ENCODE results near the gene NTF4.

Gene NTF4

GRCh38 chr19:49069026-49069425 is 4.4 kb upstream of the NTF4 start:
- TF ChIP-seq POLR2AphosphoS5 (IDR thresholded peaks at IDR 0.05; ENCODE audit: low read depth, low read length), result no peak
- no peak for TF ChIP-seq FOXP2 (optimal IDR thresholded peaks at IDR 0.05; ENCODE audit: borderline replicate concordance, extremely low read depth, extremely low read length, insufficient read depth)
- TF ChIP-seq TAF1 (IDR thresholded peaks at IDR 0.05; ENCODE audit: borderline replicate concordance, insufficient read depth, low read length), result no peak
- TF ChIP-seq REST (IDR thresholded peaks at IDR 0.05; ENCODE audit: insufficient read depth in 1 of 2, low read depth in 2 of 2, low read length in 2 of 2), result no peak
- TF ChIP-seq SIN3A (IDR thresholded peaks at IDR 0.05; ENCODE audit: borderline replicate concordance, insufficient read depth, low read length), result no peak

- TF ChIP-seq FOXP2 (optimal IDR thresholded peaks at IDR 0.05; ENCODE audit: borderline replicate concordance, extremely low read depth, extremely low read length, insufficient read depth) (no peak), TAF1 (IDR thresholded peaks at IDR 0.05; ENCODE audit: borderline replicate concordance, insufficient read depth, low read length) (no peak), SIN3A (IDR thresholded peaks at IDR 0.05; ENCODE audit: borderline replicate concordance, insufficient read depth, low read length) (no peak), POLR2AphosphoS5 (IDR thresholded peaks at IDR 0.05; ENCODE audit: low read depth, low read length) (no peak), REST (IDR thresholded peaks at IDR 0.05; ENCODE audit: insufficient read depth in 1 of 2, low read depth in 2 of 2, low read length in 2 of 2) (no peak)
Measured at GRCh38 chr19:49067554-49067953, 2.9 kb upstream of the NTF4 start.

GRCh38 chr19:49065905-49066512 is 1.4 kb upstream of the NTF4 start:
- no peak for TF ChIP-seq REST (IDR thresholded peaks at IDR 0.05; ENCODE audit: insufficient read depth in 1 of 2, low read depth in 2 of 2, low read length in 2 of 2)
- no peak for TF ChIP-seq POLR2AphosphoS5 (IDR thresholded peaks at IDR 0.05; ENCODE audit: low read depth, low read length)
- no peak for TF ChIP-seq FOXP2 (optimal IDR thresholded peaks at IDR 0.05; ENCODE audit: borderline replicate concordance, extremely low read depth, extremely low read length, insufficient read depth)
- TF ChIP-seq SIN3A (IDR thresholded peaks at IDR 0.05; ENCODE audit: borderline replicate concordance, insufficient read depth, low read length), result no peak
- no peak for TF ChIP-seq TAF1 (IDR thresholded peaks at IDR 0.05; ENCODE audit: borderline replicate concordance, insufficient read depth, low read length)

GRCh38 chr19:49064029-49064629 is 489 bp downstream of the NTF4 start:
- TF ChIP-seq FOXP2 (optimal IDR thresholded peaks at IDR 0.05; ENCODE audit: borderline replicate concordance, extremely low read depth, extremely low read length, insufficient read depth) (no peak), REST (IDR thresholded peaks at IDR 0.05; ENCODE audit: insufficient read depth in 1 of 2, low read depth in 2 of 2, low read length in 2 of 2) (no peak), POLR2AphosphoS5 (IDR thresholded peaks at IDR 0.05; ENCODE audit: low read depth, low read length) (no peak), SIN3A (IDR thresholded peaks at IDR 0.05; ENCODE audit: borderline replicate concordance, insufficient read depth, low read length) (no peak), TAF1 (IDR thresholded peaks at IDR 0.05; ENCODE audit: borderline replicate concordance, insufficient read depth, low read length) (no peak)

Data from PFSK-1 (cell line).